ENCODE measurements around the gene P3H2. TPM values are rescaled to one million over a fixed set of nuclear protein-coding genes. Genes with fewer than 3 reads are reported as not detected.
A peak's percentile ranks its signal among the peaks of the same experiment; 100 is the strongest.

The P3H2 gene
- total RNA-seq, 1 donor from 2014 or later, result 22.9 TPM

- DNase-seq (ENCODE audit: low spot score), result no peak
Measured at GRCh38 chr3:189947068-189947467, 173.6 kb downstream of the P3H2 start.

GRCh38 chr3:189945935-189946709 lies 174.6 kb downstream of the P3H2 start:
- no peak for DNase-seq (ENCODE audit: low spot score)

GRCh38 chr3:189944285-189945145 lies 176.2 kb downstream of the P3H2 start:
- peak; percentile 34 for DNase-seq (ENCODE audit: low spot score)

GRCh38 chr3:189942948-189943347 lies 177.7 kb downstream of the P3H2 start:
- DNase-seq (ENCODE audit: low spot score), result no peak

GRCh38 chr3:189941679-189942078 lies 179.0 kb downstream of the P3H2 start:
- no peak for DNase-seq (ENCODE audit: low spot score)

GRCh38 chr3:189941125-189941524 lies 179.6 kb downstream of the P3H2 start:
- DNase-seq (ENCODE audit: low spot score), result no peak

GRCh38 chr3:189937302-189938127 lies 183.2 kb downstream of the P3H2 start:
- no peak for DNase-seq (ENCODE audit: low spot score)

GRCh38 chr3:189936201-189936945 lies 184.3 kb downstream of the P3H2 start:
- DNase-seq (ENCODE audit: low spot score), result peak; percentile 18

- DNase-seq (ENCODE audit: low spot score), result no peak
Measured at GRCh38 chr3:189927975-189928895, 192.5 kb downstream of the P3H2 start.

- DNase-seq (ENCODE audit: low spot score), result no peak
Measured at GRCh38 chr3:189921770-189922169, 198.9 kb downstream of the P3H2 start.

- no peak for DNase-seq (ENCODE audit: low spot score)
Measured at GRCh38 chr3:189914799-189915198, 205.9 kb downstream of the P3H2 start.

GRCh38 chr3:189911001-189911400 lies 209.7 kb downstream of the P3H2 start:
- DNase-seq (ENCODE audit: low spot score), result no peak

GRCh38 chr3:189909573-189909972 lies 211.1 kb downstream of the P3H2 start:
- no peak for DNase-seq (ENCODE audit: low spot score)

- no peak for DNase-seq (ENCODE audit: low spot score)
Measured at GRCh38 chr3:189909139-189909538, 211.6 kb downstream of the P3H2 start.

GRCh38 chr3:189908646-189909045 lies 212.1 kb downstream of the P3H2 start:
- DNase-seq (ENCODE audit: low spot score), result no peak

- no peak for DNase-seq (ENCODE audit: low spot score)
Measured at GRCh38 chr3:189907803-189908202, 212.9 kb downstream of the P3H2 start.
